CD14-positive monocyte (primary cell): ENCODE measurements around the gene MYO16. TPM values are rescaled to one million over a fixed set of nuclear protein-coding genes. Genes with fewer than 3 reads are reported as not detected.

Experiments used
- DNase-seq, 3 donors: peaks; one replicate each; pipeline ENCODE4 v3.0.0-alpha.2; 2011 to 2022
- H2AFZ ChIP-seq: 2 replicates; pipeline ENCODE4 v1.6.0; 2012; ENCODE audit warnings: mild to moderate bottlenecking, low read depth, low read length, inconsistent platforms; ENCODE audit not compliant: insufficient read depth, poor library complexity, severe bottlenecking
- H3K27ac ChIP-seq, 2 donors: 1 replicate in 1 of 2; 2 replicates in 1 of 2; pipeline ENCODE4 v1.5.1; 2012 to 2013; ENCODE audit warnings: low read length in 2 of 2, control low read depth in 1 of 2, inconsistent platforms in 1 of 2, low read depth in 1 of 2, mild to moderate bottlenecking in 1 of 2
- H3K27me3 ChIP-seq, 2 donors: one replicate each; pipeline versions ENCODE4 v1.6.0 to v1.6.1; 2011 to 2013; ENCODE audit warnings: low read length in 2 of 2; ENCODE audit not compliant: control insufficient read depth in 2 of 2, insufficient read depth in 2 of 2
- H3K36me3 ChIP-seq, 2 donors: replicated peaks in 1 of 2; 1 replicate in 1 of 2; 2 replicates in 1 of 2; pipeline versions ENCODE4 v1.5.1 to v1.6.1; 2012 to 2013; ENCODE audit warnings: low read length in 2 of 2, control low read depth in 1 of 2, inconsistent platforms in 1 of 2, mild to moderate bottlenecking in 1 of 2; ENCODE audit not compliant: insufficient read depth in 2 of 2, control insufficient read depth in 1 of 2
- H3K4me1 ChIP-seq, 2 donors: 1 replicate in 1 of 2; 2 replicates in 1 of 2; pipeline versions ENCODE4 v1.5.1 to v1.6.1; 2012 to 2013; ENCODE audit warnings: low read length in 2 of 2, control low read depth in 1 of 2, inconsistent platforms in 1 of 2, mild to moderate bottlenecking in 1 of 2, moderate library complexity in 1 of 2; ENCODE audit not compliant: insufficient read depth in 2 of 2, control insufficient read depth in 1 of 2
- H3K4me2 ChIP-seq: replicated peaks from 2 replicates; pipeline ENCODE3; 2012; ENCODE audit warnings: low read length, moderate library complexity, mild to moderate bottlenecking; ENCODE audit not compliant: poor library complexity, severe bottlenecking; ENCODE audit errors: extremely low read depth
- H3K4me3 ChIP-seq, 3 experiments: fragments of 200-600 bp in 1 of 3; sonication (generic) in 1 of 3; replicated peaks in 1 of 3; 1 replicate in 2 of 3; 2 replicates in 1 of 3; pipeline ENCODE4 v1.5.1; 2011 to 2013; ENCODE audit warnings: low read length in 3 of 3, mild to moderate bottlenecking in 3 of 3, control low read depth in 2 of 3, low read depth in 2 of 3, inconsistent platforms in 1 of 3, moderate library complexity in 1 of 3
- H3K79me2 ChIP-seq: 2 replicates; pipeline ENCODE4 v1.6.0; 2012; ENCODE audit warnings: mild to moderate bottlenecking, control low read depth, inconsistent platforms, low read length, moderate library complexity; ENCODE audit not compliant: insufficient read depth
- H3K9ac ChIP-seq: 2 replicates; pipeline ENCODE4 v1.6.0; 2017; ENCODE audit warnings: low read length, mild to moderate bottlenecking; ENCODE audit not compliant: insufficient read depth, poor library complexity, severe bottlenecking
- H3K9me3 ChIP-seq, 2 donors: replicated peaks in 1 of 2; 1 replicate in 1 of 2; 2 replicates in 1 of 2; pipeline versions ENCODE4 v1.5.1 to v1.6.1; 2012 to 2013; ENCODE audit warnings: low read length in 2 of 2, control low read depth in 1 of 2; ENCODE audit not compliant: control insufficient read depth in 1 of 2, insufficient read depth in 1 of 2
- H4K20me1 ChIP-seq: 2 replicates; pipeline ENCODE4 v1.6.0; 2012; ENCODE audit warnings: mild to moderate bottlenecking, low read length, control low read depth, moderate library complexity; ENCODE audit not compliant: insufficient read depth
- H3K27ac Mint-ChIP-seq, 7 donors: one replicate each; pipeline ENCODE4 v1.8.0; 2020; ENCODE audit warnings: mild to moderate bottlenecking in 7 of 7, mixed read lengths in 7 of 7, moderate library complexity in 6 of 7, inconsistent platforms in 2 of 7
- H3K27me3 Mint-ChIP-seq, 3 donors: one replicate each; pipeline ENCODE4 v1.8.0; 2021 to 2022; ENCODE audit warnings: low read depth in 3 of 3, mild to moderate bottlenecking in 3 of 3, mixed read lengths in 3 of 3, moderate library complexity in 3 of 3, inconsistent platforms in 1 of 3
- H3K36me3 Mint-ChIP-seq, 2 donors: one replicate each; pipeline ENCODE4 v1.8.0; 2020; ENCODE audit warnings: mixed read lengths in 2 of 2, inconsistent platforms in 1 of 2, mild to moderate bottlenecking in 1 of 2
- H3K4me1 Mint-ChIP-seq: one replicate; pipeline ENCODE4 v1.8.0; 2020; ENCODE audit warnings: mild to moderate bottlenecking, mixed read lengths
- H3K4me3 Mint-ChIP-seq, 2 donors: one replicate each; pipeline ENCODE4 v1.8.0; 2020; ENCODE audit warnings: mild to moderate bottlenecking in 2 of 2, mixed read lengths in 2 of 2, moderate library complexity in 1 of 2
- H3K9me3 Mint-ChIP-seq, 7 donors: one replicate each; pipeline ENCODE4 v1.8.0; 2020 to 2022; ENCODE audit warnings: mixed read lengths in 7 of 7, mild to moderate bottlenecking in 6 of 7, moderate library complexity in 6 of 7, inconsistent platforms in 2 of 7
- WGBS: methylation state at CpG from one replicate; pipeline ENCODE4 v1.1.5; 2013; ENCODE audit warnings: missing lambda C conversion rate; ENCODE audit not compliant: insufficient coverage; 5-methylcytosine and 5-hydroxymethylcytosine counted together
- intact Hi-C, 2 donors: fragments of 100-400 bp; cut with micrococcal nuclease; formaldehyde crosslinking; loops; one replicate each; pipeline versions ENCODE4 v1.15.0 to v1.15.1; 2023
- polyA plus RNA-seq, 3 donors: library from polyadenylated mRNA; depleted of rRNA in 1 of 3; unstranded in 2 of 3; stranded (reverse) in 1 of 3; fragments of 300-500 nt in 2 of 3; fragments of >200 nt in 1 of 3; fragmentation: Illumina TruSeq in 2 of 3; gene quantifications; 1 replicate in 2 of 3; 2 replicates in 1 of 3; pipeline ENCODE4 v1.2.3, GENCODE V29; 2012 to 2021
- TF ChIP-seq, protein P1 (sequence below): fragments of 200-600 bp; IDR thresholded peaks from one replicate; pipeline ENCODE4 v1.8.0; 2022; ENCODE audit warnings: antibody characterized with exemption, mild to moderate bottlenecking

The MYO16 gene
- polyA plus RNA-seq, 3 donors = not detected

DNA sequence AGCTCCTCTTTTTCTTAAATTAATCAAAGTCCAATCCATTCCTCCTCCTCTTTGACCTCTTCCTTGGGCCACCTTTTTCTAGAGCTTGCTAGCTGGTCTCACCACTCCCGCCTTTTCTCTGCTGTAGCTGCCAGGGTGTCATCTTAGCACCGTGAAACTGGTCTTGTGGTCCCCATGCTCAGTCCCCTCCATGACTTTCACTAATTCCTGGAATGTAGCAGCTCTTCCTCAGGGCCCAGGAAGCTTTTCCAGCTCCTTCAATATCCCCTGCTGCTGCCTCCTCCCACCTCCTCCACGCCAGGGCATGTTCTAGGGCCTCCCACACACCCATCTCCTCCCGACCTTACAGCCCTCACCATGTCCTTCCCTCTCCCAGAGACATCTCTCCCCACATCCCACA lies 222.2 kb downstream of the MYO16 start:
- no peaks in the 10 kb centered on the region for H3K4me1 Mint-ChIP-seq
- TF ChIP-seq, protein P1, sequence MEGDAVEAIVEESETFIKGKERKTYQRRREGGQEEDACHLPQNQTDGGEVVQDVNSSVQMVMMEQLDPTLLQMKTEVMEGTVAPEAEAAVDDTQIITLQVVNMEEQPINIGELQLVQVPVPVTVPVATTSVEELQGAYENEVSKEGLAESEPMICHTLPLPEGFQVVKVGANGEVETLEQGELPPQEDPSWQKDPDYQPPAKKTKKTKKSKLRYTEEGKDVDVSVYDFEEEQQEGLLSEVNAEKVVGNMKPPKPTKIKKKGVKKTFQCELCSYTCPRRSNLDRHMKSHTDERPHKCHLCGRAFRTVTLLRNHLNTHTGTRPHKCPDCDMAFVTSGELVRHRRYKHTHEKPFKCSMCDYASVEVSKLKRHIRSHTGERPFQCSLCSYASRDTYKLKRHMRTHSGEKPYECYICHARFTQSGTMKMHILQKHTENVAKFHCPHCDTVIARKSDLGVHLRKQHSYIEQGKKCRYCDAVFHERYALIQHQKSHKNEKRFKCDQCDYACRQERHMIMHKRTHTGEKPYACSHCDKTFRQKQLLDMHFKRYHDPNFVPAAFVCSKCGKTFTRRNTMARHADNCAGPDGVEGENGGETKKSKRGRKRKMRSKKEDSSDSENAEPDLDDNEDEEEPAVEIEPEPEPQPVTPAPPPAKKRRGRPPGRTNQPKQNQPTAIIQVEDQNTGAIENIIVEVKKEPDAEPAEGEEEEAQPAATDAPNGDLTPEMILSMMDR = no peak
- no peaks in the 10 kb centered on the region for H3K79me2 ChIP-seq
- no peak for DNase-seq
- no peak overlapping the region for H3K4me3 Mint-ChIP-seq
- H3K4me3 ChIP-seq = no peak overlapping the region
- H3K27ac ChIP-seq = no peak overlapping the region
- no peaks in the 10 kb centered on the region for H3K27me3 ChIP-seq
- no peaks in the 10 kb centered on the region for H3K9me3 ChIP-seq
- intact Hi-C loops = no loop called here
- H3K36me3 Mint-ChIP-seq = no peaks in the 10 kb centered on the region
- H3K36me3 ChIP-seq = no peaks in the 10 kb centered on the region
- H3K27ac Mint-ChIP-seq = no peak overlapping the region
- no peak overlapping the region for H3K4me2 ChIP-seq
- H4K20me1 ChIP-seq = no peaks in the 10 kb centered on the region
- no peak overlapping the region for H2AFZ ChIP-seq
- no peaks in the 10 kb centered on the region for H3K4me1 ChIP-seq
- peaks cover 0 to 2% (median 0%) of the 10 kb centered on the region in 3 donors for H3K27me3 Mint-ChIP-seq
- peaks cover 0 to 7% (median under 1%) of the 10 kb centered on the region in 7 donors for H3K9me3 Mint-ChIP-seq
- H3K9ac ChIP-seq = no peak overlapping the region
- 68% methylated on average over 4 of the region's 4 CpGs for WGBS

DNA sequence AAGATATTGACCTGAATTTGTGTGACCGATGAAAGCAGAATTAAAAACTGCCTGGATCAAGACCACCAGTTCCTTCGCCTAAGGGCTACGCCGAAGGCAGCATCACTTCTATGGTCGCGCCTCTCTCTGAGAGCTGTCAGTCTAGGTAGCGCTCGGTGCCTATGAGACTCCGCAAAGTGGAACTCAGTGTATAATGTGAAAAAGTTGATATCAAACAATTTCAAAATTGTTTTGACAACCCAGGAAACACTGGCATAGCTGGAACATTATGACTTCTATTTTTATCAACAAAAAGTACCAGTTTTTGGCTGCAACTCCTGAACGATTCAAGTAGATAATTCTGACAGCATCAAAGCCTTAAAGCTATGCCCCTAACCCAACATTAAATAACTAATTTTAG lies 223.6 kb downstream of the MYO16 start:
- Mint-ChIP-seq H3K9me3 (peaks cover 0 to 7% (median 2%) of the 10 kb centered on the region in 7 donors), H3K4me3 (no peak overlapping the region), H3K36me3 (no peaks in the 10 kb centered on the region), H3K27me3 (peaks cover 0 to 2% (median 0%) of the 10 kb centered on the region in 3 donors), H3K4me1 (no peaks in the 10 kb centered on the region), H3K27ac (no peak overlapping the region)
- TF ChIP-seq, protein P1 = no peak
- H4K20me1 ChIP-seq = no peaks in the 10 kb centered on the region
- no peak for DNase-seq
- no peak overlapping the region for H3K4me2 ChIP-seq
- H3K4me1 ChIP-seq = no peaks in the 10 kb centered on the region
- whole genome bisulfite sequencing = 96% methylated on average over 4 of the region's 10 CpGs
- no peaks in the 10 kb centered on the region for H3K79me2 ChIP-seq
- no peaks in the 10 kb centered on the region for H3K36me3 ChIP-seq
- no peaks in the 10 kb centered on the region for H3K27me3 ChIP-seq
- intact Hi-C loops = no loop called here
- no peak overlapping the region for H3K9ac ChIP-seq
- H3K27ac ChIP-seq = no peak overlapping the region
- no peaks in the 10 kb centered on the region for H3K9me3 ChIP-seq
- no peak overlapping the region for H2AFZ ChIP-seq
- H3K4me3 ChIP-seq = no peak overlapping the region
